Measurements from ENCODE around the gene SYT14.

DNA sequence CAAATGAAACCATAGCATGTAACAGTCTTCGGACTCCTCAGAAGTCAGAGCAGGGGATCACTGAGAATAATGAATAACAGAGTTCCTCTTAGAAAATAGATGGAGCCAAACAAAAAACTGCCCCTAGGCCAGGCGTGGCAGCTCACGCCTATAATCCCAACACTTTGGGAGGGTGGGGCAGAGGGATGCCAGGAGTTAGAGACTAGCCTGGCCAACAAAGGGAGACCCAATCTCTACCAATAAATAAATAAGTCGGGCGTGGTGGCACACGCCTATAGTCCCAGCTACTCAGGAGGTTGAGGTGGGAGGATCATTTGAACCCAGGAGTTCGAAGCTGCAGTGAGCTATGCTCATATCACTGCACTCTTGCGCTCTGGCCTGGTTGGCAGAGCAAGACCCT lies 236.1 kb downstream of the SYT14 start:
- TF ChIP-seq, protein P1, sequence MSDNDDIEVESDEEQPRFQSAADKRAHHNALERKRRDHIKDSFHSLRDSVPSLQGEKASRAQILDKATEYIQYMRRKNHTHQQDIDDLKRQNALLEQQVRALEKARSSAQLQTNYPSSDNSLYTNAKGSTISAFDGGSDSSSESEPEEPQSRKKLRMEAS (CRISPR knock-in tag; IDR thresholded peaks at IDR 0.05) = no peak
- TF ChIP-seq, protein P2, sequence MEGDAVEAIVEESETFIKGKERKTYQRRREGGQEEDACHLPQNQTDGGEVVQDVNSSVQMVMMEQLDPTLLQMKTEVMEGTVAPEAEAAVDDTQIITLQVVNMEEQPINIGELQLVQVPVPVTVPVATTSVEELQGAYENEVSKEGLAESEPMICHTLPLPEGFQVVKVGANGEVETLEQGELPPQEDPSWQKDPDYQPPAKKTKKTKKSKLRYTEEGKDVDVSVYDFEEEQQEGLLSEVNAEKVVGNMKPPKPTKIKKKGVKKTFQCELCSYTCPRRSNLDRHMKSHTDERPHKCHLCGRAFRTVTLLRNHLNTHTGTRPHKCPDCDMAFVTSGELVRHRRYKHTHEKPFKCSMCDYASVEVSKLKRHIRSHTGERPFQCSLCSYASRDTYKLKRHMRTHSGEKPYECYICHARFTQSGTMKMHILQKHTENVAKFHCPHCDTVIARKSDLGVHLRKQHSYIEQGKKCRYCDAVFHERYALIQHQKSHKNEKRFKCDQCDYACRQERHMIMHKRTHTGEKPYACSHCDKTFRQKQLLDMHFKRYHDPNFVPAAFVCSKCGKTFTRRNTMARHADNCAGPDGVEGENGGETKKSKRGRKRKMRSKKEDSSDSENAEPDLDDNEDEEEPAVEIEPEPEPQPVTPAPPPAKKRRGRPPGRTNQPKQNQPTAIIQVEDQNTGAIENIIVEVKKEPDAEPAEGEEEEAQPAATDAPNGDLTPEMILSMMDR (IDR thresholded peaks at IDR 0.05) = no peak
- no peak for TF ChIP-seq CBFB (CRISPR knock-in tag; IDR thresholded peaks at IDR 0.05; ENCODE audit: low read depth)
- TF ChIP-seq ESRRA (CRISPR knock-in tag; IDR thresholded peaks at IDR 0.05; ENCODE audit: borderline replicate concordance) = no peak
- TF ChIP-seq, protein P3, sequence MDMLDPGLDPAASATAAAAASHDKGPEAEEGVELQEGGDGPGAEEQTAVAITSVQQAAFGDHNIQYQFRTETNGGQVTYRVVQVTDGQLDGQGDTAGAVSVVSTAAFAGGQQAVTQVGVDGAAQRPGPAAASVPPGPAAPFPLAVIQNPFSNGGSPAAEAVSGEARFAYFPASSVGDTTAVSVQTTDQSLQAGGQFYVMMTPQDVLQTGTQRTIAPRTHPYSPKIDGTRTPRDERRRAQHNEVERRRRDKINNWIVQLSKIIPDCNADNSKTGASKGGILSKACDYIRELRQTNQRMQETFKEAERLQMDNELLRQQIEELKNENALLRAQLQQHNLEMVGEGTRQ (CRISPR knock-in tag; IDR thresholded peaks at IDR 0.05) = no peak
- TF ChIP-seq, protein P4, sequence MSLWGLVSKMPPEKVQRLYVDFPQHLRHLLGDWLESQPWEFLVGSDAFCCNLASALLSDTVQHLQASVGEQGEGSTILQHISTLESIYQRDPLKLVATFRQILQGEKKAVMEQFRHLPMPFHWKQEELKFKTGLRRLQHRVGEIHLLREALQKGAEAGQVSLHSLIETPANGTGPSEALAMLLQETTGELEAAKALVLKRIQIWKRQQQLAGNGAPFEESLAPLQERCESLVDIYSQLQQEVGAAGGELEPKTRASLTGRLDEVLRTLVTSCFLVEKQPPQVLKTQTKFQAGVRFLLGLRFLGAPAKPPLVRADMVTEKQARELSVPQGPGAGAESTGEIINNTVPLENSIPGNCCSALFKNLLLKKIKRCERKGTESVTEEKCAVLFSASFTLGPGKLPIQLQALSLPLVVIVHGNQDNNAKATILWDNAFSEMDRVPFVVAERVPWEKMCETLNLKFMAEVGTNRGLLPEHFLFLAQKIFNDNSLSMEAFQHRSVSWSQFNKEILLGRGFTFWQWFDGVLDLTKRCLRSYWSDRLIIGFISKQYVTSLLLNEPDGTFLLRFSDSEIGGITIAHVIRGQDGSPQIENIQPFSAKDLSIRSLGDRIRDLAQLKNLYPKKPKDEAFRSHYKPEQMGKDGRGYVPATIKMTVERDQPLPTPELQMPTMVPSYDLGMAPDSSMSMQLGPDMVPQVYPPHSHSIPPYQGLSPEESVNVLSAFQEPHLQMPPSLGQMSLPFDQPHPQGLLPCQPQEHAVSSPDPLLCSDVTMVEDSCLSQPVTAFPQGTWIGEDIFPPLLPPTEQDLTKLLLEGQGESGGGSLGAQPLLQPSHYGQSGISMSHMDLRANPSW (CRISPR knock-in tag; conservative IDR thresholded peaks at IDR 0.05; ENCODE audit: low read depth) = no peak
- TF ChIP-seq SP1 (CRISPR knock-in tag; conservative IDR thresholded peaks at IDR 0.05) = no peak
- no peak for TF ChIP-seq IRF2 (CRISPR knock-in tag; IDR thresholded peaks at IDR 0.05; ENCODE audit: borderline replicate concordance, low read depth)
- no peak for TF ChIP-seq ZNF232 (CRISPR knock-in tag; IDR thresholded peaks at IDR 0.05)
- no peak for TF ChIP-seq FOXP1 (CRISPR knock-in tag; IDR thresholded peaks at IDR 0.05; ENCODE audit: borderline replicate concordance)
- TF ChIP-seq ZNF317 (CRISPR knock-in tag; IDR thresholded peaks at IDR 0.05; ENCODE audit: borderline replicate concordance, low read depth) = no peak
- TF ChIP-seq, protein P5, sequence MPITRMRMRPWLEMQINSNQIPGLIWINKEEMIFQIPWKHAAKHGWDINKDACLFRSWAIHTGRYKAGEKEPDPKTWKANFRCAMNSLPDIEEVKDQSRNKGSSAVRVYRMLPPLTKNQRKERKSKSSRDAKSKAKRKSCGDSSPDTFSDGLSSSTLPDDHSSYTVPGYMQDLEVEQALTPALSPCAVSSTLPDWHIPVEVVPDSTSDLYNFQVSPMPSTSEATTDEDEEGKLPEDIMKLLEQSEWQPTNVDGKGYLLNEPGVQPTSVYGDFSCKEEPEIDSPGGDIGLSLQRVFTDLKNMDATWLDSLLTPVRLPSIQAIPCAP (CRISPR knock-in tag; IDR thresholded peaks at IDR 0.05) = no peak

Measured in WTC11 (cell line).